Stimulated activated CD4-positive, alpha-beta T cell treated with anti-CD3 and anti-CD28 coated beads, Interleukin-1b, Interleukin-23, amount 100 ng/mL, for 1 hour (primary cell): Measurements from ENCODE around the gene IFITM1.
"Not testable (repeated sequence)": the region's sequence is repeated elsewhere in the genome, so short reads cannot be mapped to it uniquely, and the experiment has no call there.

Experiments
- DNase-seq, 2 donors: peaks; one replicate each; pipeline ENCODE4 v3.0.0-alpha.2; 2020; ENCODE audit warnings: low read depth in 2 of 2

Gene IFITM1

DNA sequence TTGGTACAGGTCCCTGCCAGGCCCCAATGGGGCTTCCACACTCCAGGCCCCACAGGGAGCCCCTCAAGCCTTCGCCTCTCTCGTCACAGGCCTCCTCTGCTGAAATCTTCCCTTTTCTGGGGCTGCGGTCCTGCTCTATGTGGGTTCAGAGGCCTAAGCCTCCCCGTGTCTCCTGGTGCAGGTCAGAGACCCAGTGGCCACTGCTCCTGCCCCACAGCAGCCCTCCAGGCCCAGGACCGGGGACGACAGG is 12.7 kb downstream of the IFITM1 start:
- no peak for DNase-seq

DNA sequence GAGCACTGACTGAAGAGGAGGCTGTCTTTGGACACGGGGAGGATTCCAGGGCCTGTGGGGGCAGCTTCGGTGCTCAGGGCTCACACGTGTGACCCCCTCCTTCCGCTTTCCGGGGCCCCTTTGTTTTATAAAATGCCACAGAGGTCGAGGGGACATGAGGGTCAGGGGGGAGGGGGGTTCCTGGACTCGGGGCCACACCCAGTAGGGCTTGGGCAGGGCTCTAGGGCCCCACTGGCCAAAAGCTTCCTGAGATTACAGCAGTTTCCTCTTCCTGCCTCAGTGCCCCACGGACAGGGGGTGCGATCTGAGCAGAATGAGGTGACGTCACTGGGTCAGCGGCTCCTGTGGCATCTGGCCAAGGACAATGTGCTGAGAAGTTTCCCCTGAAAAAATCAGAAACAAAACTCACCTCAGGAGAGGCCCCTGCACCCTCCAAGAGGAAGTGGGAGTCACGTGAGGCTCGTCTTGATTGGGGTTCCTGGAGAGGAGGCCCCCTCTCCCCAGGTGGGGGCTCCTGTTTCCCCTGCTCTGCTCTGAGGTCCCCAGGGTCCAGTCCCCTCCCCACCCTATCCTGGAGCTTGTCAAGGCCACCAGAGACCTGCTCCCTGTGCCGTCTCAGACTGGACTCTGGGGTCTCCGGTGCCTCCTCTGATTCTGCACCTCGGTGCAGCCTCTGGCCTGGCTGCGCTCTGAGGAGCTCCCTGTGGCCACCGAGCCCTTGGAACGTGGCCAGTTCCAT is 13.2 kb downstream of the IFITM1 start:
- no peak for DNase-seq

DNA sequence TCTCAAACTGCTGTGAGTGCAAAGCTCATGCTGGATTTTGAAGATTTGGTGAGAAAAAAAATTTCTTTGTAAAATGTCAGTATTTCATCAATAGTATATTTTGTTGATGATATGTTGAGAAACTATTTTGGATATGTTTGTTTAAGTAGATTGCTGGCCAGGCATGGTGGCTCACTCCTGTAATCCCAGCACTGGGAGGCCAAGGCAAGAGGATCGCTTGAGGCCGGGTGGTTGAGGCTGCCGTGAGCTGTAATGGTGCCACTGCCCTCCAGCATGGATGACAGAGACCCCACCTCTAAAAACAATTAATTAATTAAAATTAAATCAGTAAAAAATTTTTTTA is 13.7 kb downstream of the IFITM1 start:
- DNase-seq = no peak

DNA sequence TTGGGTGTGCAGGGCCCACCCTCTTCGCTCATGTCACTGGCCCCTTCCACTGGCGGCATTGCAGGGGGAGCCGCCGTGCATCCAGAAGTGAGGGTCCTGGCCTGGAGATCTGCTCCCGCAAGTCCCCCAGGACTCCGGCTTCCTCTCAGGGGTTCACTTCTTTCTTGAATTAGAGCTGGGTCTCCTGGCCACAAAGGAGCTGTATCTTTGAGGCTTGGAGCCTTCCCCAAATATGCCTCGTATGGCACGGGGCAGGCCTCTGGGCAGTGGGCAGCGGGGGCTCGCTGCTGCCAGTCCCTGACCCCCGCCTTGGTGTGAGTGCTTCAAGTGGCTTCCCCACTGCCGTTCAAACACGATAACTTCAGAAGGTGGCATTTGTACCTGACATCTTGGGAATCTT is 14.2 kb downstream of the IFITM1 start:
- DNase-seq = no peak

DNA sequence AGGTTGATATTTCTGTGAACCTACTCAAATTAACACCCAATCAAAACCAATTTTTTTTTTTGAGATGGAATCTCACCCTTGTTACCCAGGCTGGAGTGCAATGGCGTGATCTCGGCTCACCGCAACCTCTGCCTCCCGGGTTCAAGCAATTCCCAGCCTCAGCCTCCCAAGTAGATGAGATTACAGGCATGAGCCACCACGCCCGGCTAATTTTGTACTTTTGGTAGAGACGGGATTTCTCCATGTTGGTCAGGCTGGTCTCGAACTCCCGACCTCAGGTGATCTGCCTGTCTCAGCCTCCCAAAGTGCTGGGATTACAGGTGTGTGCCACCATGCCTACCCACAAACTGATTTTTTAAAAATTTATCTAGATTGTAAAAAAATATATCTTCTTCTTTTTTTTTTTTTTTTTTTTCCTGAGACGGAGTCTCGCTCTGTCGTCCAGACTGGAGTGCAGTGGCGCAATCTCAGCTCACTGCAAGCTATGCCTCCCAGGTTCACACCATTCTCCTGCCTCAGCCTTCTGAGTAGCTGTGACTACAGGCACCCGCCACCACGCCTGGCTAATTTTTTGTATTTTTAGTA is 14.8 kb downstream of the IFITM1 start:
- DNase-seq = not testable (repeated sequence)

DNA sequence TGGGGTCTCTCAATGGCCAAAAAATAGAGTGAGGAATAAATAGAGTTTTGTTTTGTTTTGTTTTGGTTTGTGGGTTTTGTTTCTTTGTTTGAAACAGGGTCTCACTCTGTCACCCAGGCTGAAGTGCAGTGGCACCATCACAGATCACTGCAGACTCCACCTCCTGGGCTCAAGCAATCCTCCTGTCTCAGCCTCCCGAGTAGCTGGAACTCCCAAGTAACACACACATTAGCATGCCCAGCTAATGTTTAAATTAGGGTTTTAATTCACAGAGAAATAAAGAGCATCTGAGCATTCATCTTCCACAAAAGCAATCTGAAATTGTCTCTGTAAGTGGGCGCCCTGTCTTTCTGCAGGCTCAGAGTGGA is 16.0 kb downstream of the IFITM1 start:
- no peak for DNase-seq

DNA sequence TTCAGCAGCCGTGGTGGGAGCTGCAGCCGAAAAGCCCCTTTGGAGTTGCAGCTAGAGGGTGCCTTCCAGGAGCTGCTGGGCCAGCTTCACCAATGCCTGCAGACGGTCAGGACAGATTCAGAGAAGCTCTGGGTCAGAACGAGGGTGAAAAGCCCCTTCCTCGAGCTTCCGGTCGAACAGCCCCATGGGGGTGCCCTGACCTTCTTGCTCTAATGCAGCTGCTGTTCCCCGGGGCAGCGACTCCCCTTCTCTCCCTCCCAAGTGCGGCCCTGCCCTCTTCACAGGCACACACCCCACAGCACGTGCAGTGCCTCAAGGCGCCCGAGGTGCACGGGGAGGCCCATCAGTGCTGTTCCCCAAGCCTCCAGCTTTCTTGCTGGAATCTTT is 16.5 kb downstream of the IFITM1 start:
- DNase-seq = no peak

DNA sequence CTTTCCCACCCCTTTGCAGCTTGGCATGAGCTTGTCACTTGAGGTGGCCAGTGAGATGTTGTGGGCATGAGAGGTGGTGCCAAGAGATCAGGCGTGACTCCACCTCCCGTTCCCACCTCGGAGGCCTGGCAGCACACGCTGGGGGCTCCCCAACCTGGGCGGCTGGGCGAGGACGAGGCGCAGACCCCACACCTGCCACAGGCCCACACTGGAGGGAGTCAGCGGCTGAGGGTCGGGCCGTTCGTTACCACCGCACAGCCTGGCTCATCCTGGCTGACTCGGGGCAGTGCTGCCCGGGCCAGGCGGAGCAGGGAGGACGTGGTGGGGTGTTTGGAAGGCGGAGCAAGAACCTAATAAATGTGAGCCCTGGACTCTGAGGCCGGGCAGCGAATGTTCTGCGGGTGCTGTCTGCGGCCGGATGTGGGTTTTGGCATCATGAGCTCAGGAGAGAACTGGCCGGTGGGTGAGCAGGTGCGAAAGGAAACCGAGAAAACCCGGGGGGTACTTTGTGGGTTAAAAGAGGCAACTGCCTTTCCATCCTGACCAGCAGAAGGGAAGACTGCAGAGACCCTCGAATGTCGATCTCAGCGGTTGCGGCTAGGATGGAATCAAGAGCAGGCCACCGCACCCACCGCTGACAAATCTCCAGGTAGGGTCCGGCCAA is 17.0 kb downstream of the IFITM1 start:
- DNase-seq = no peak

DNA sequence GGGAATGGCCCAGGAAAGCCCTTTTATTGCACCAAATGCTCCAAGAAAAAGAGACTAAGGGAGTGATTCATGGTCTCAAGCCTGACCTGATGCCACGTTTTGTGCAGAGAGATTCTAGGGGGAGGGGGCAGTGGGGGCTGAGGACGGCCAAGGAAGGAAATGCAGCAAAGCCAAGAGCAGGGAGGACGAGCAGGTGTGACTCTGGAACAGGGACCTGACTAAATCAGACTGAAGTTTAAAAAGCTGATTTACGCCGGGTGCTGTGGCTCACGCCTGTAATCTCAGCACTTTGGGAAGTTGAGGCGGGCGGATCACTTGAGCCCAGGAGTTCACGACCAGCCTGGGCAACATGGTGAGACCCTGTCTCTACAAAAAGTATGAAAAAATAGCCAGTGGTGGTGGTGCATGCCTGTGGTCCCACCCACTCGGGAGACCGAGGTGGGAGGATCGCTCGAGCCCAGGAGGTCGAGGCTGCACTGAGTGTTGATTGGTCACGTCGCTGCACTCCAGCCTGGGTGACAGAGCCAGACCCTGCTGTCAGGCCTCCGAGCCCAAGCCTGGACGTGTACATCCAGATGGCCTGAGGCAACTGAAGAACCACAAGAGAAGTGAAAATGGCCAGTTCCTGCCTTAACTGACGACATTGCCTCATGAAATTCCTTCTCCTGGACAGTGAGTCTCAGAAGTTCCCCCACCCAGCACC is 17.7 kb downstream of the IFITM1 start:
- DNase-seq = no peak

DNA sequence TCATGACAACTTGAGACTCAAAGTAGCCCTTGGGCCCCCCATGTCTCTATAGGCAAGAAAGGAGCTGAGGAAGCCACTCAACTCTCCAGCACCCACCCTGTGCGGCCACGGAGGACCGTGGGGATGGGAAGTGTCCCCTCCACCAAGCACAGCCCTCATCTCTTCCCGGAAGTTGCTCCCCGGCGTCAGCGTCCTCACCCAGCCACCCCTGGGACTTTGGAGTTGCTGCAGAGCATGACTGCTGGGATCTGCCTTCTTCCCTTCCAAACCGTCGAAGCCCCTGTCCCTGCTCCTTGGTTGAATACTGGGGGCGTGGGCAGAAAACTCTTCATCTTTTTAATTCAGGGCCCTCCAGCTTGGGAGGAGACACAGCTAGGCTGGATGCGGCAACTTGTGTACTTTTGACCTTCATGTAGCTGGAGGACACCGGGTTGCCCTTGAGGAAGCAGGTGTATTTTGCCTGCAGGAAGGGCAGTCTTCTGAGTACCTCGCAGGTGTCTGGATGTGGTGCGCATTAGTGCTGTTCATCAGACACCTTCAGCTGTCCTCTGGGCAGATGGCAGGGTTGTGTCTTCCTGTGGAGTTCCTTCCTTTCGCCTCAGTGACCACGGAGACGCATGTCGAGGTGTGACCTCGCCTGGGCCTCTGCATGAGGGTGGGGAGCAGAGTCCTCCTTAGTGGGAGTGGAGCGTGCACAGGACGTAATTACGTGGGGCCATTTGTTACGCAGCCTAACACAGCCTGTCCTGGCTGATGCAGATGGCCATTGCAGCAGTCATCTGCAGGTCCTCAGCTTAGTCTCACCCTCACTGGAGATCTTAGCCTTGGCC is 19.0 kb downstream of the IFITM1 start:
- DNase-seq = no peak

DNA sequence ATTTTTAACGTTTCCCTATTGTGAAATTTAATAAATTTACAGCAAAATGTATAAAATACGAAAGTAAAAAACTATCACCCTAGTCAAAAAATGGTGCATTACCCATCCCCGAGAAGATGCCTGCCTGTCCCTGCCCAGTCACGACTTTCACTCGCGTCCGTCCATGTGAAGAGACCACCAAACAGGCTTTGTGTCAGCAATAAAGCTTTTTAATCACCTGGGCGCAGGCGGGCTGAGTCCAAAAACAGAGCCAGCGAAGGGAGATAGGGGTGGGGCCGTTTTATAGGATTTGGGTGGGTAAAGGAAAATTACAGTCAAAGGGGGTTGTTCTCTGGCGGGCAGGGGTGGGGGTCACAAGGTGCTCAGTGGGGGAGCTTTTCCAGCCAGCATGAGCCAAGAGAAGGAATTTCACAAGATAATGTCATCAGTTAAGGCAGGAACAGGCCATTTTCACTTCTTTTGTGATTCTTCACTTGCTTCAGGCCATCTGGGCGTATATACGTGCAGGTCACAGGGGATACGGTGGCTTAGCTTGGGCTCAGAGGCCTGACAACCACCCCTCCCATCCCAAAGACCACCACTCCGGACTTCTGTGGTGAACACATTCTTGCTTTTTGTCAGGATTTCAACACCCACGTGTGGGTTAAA is 19.9 kb downstream of the IFITM1 start:
- DNase-seq = not testable (repeated sequence)

DNA sequence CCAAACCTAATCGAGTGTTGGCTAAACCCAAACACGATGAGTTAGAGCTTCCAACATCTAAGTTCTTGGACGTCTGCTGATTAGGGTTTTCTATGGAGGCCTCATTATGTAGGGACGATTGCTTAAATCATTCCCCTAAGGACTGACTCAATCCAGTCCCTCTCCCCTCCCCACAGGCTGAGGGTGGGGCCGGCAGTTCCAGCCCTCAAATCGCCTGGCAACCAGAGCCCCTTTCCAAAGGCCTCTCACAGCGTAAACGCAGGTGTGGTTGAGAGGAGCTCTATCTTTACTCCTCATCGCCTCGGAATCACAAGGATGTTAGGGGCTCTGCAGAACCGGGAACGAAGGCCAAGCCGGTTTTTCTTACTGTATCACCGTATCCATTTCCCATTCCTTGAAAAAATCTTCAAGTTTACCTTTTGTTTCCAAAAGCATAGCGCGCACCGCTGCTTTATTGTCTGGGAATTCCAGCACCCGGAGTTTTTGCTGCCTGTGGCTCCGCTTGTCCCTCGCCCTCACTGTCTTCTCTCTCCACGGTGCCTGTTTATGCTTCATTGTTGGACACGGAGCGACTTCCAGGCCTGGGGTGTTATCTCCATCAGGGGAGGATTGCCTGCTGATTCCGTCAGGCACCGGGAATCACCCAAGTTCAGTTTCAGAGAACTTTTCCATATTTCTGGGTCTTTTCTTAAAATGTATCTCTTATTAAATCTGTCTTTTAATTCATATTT is 20.6 kb downstream of the IFITM1 start:
- DNase-seq = no peak

DNA sequence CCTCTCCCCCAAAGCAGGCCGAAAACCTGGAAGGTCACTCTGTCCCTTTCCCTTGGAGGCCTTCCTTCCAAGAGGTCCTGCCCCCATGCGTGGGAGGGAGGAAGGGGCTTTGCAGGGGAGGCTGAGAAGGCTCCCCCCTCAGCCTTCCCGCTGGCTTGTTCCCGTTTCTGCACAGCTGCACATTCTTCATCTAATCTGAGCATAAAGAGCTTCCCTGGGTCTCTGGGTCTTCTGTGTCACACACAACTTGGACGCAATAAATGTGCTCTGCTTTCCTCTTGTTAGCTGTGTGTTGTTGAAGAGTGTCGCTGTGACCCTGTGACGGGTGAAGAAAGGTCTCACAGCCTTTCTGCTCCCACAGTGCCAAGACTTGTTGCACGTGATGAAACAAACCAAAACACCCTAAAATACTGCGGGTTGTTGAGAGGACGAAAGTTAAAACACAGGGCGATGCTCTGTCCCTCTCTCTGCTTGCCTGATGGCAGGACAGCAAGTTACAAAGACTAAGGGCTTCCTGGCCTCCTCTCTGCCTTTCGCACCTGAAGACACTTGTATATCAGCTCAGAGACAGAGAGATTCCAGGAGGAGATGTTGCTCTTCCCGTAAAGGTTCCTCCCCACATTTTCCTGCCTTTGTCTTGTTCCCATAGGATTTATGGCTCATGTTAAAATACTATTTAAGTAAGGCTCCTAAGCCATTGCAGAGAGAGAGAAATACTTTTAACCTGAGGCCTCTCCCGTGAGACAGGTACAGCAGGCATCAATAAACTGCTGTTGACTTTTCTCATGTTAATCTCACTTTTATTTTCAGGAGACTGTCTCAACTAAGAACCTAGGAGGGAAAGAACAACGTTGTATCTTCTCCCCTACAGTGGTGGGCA is 22.2 kb downstream of the IFITM1 start:
- no peak for DNase-seq

DNA sequence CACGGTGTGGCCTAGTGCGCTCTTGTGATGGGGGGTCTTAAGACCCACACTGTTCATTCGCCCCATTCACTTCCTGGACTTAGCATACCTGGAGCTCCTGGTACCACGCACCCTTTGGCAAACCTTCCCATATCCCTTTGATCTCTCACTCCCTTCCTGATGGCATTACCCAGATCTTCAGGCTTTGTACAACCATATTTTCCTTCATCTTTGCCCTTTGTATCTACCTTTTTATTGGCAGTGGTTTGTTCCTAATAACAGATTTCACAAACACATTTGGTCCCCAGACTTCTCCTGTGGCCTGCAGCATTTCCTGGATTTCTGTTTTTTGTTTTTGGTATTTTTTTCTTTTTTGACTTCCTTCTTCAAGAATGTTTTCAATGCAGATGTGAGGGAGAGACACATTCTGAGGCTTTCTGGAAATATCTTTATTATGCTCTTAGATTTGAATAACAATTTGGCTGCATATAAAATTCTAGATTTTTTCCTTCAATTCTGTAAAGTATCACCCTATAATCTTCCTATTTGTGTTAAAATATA is 22.9 kb downstream of the IFITM1 start:
- no peak for DNase-seq

DNA sequence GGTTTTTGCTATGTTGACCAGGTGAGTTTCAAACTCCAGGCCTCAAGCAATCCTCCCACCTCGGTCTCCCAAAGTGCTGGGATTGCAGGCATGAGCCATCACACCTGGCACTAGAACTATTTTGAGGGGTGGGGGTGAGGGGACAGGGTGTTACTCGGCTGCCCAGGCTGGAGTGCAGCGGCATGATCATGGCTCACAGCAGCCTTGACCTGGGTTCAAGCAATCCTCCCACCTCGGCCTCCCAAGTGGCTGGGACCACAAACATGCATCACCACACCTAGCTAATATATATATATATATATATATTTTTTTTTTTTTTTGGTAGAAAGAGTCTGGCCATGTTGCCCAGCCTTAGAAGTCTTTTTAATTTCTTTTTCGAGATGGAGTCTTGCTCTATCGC is 23.9 kb downstream of the IFITM1 start:
- DNase-seq = no peak

DNA sequence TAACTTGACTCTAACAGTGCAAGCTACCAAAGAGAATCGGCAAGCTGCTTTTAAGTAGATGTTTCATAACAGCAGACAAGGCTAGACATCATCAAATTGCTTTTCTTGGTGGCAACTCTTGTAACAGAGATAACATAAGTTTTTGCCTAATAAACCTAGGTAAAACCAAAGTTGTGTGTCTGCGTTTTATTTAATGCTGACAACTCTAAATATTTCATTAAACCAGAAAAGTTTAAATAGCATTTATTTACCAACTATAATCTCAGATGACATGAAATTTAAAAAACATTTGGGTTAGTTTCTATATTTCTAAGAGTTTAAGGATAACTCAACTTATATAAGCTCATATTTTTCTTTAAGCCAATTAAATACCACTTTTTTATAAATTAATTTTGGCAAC is 26.1 kb downstream of the IFITM1 start:
- DNase-seq = no peak

DNA sequence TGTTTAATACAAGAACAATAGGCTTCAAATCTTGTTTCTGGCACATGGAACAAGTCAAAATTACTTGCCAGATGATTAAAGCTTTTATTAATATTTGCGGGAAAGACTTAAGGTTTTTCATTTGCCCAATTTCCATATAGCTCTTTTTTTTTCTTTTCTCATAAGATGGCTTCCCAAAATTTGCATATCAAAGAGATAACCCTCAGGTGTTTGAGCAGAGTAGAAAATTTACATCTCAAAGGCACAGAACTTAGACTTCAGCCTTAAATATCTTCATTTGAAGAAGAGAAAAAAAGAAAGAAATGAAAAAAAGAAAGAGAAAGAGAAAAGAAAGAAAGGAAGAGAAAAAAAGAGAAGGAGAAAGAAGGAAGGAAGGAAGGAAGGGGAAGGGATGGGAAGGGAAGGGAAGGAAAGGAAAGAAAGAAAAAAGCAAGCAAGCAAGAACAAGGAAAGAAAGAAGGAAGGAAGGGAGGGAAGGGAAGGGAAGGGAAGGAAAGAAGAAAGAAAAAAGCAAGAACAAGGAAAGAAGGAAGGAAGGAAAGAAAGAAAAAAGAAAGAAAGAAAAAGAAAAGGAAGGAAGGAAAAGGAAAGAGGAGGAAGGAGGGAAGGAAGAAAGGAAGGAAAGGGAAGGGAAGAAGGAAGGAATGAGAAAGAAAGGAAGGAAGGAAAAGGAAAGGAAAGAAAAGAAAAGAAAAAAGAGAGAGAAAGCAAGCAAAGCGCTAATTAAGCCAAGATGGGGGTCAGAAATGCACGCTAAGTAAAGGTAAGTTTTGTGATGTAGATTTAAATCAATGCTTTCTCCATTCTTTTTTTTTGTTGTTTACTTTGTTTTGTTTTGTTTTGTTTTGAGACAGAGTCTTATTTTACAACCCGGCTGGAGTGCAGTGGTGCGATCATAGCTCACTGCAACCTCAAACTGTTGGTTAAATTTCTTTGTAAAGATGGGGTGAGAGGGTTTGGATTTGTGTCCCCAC is 27.0 kb downstream of the IFITM1 start:
- no peak for DNase-seq

DNA sequence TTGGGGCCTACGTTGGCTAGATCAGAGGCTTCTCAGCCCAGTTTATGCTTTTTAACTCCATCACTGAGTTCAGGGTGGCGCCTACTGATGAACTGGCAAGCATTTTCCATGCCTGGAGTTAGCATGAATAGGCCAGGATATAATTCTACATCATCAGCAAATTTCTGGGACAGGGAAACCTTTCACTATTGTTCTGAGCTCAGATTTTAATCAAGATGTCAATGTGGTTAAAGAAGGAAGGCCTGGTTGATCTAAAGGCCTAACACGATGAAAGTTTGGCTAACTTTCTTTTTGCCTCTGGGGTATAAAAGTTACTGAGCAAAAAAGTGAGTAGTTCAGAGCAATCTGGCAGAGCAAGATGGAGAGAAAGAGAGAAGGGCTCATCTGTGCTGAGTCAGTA is 28.5 kb downstream of the IFITM1 start:
- DNase-seq = no peak
